ENCODE results near the gene MAP3K2. TPM values are rescaled to one million over a fixed set of nuclear protein-coding genes. Genes with fewer than 3 reads are reported as not detected.

MAP3K2 gene
- total and polyA plus RNA-seq, 10 of the 15 experiments (the other 5 are each of a cell fraction or from before 2014, with no cell fraction given) = 2.7 to 39.6 (median 16.1) TPM

- TF ChIP-seq CTCF (IDR thresholded peaks at IDR 0.05 in 2 of 3, conservative IDR thresholded peaks at IDR 0.05 in 1 of 3; ENCODE audit: control insufficient read depth in 2 of 3, extremely low read depth in 1 of 3, insufficient read depth in 1 of 3, low read depth in 3 of 3, low read length in 3 of 3) (no peak), BHLHE40 (IDR thresholded peaks at IDR 0.05; ENCODE audit: borderline replicate concordance in 1 of 2, low read depth in 2 of 2, low read length in 1 of 2) (no peak)
Measured at GRCh38 chr2:127429291-127429690, 41.5 kb upstream of the MAP3K2 start (continued).

- SMC1A ChIA-PET (ENCODE audit: uncharacterized antibody, unreplicated experiment) = interaction anchor here (1.0 kb wide), 1 partner anchor 104 kb away, joined by 4 read pairs; no protein-coding TSS in a partner anchor
Measured at GRCh38 chr2:127428815-127429109, 41.0 kb upstream of the MAP3K2 start.

More at GRCh38 chr2:127428815-127429109, 41.0 kb upstream of the MAP3K2 start:
- Histone ChIP-seq H3K4me3 (no peak overlapping the region), H3K4me2 (ENCODE audit: control insufficient read depth, insufficient read depth) (no peak overlapping the region), H3K9me3 (replicated peaks; ENCODE audit: control insufficient read depth, insufficient read depth, low read length) (no peaks in the 10 kb centered on the region), H3K36me3 (ENCODE audit: control insufficient read depth in 2 of 2, insufficient read depth in 2 of 2, low read length in 1 of 2) (no peaks in the 10 kb centered on the region), H3K9ac (ENCODE audit: control insufficient read depth, insufficient read depth, low read length) (no peak overlapping the region), H2AFZ (ENCODE audit: control insufficient read depth, low read depth, low read length) (no peak overlapping the region), H3K27ac (ENCODE audit: control insufficient read depth, insufficient read depth) (no peak overlapping the region), H3K4me1 (ENCODE audit: control insufficient read depth, insufficient read depth, low read length) (no peaks in the 10 kb centered on the region), H3K27me3 (replicated peaks in 1 of 2; ENCODE audit: control insufficient read depth in 2 of 2, insufficient read depth in 2 of 2, low read length in 1 of 2) (peaks cover 0 to 2% of the 10 kb centered on the region in 2 experiments; a peak in 1 of 4 replicates), H3K79me2 (ENCODE audit: control insufficient read depth, insufficient read depth, low read length) (no peaks in the 10 kb centered on the region), H4K20me1 (ENCODE audit: control insufficient read depth, insufficient read depth) (no peaks in the 10 kb centered on the region)
- WGBS (ENCODE audit: insufficient coverage, insufficient replicate concordance, low lambda C conversion rate, missing lambda C conversion rate) = 62% methylated on average over 6 of the region's 6 CpGs
- ChIA-PET CTCF (no interaction called here), POLR2A (no interaction called here), RAD21 (ENCODE audit: unreplicated experiment) (no interaction called here)
- DNase-seq (ENCODE audit: low read depth, low spot score) = no peak
- FAIRE-seq = no peak
- no TSS peak for BruUV-seq (replicated peaks)
- in situ Hi-C loops (cut with MboI) = no loop called here
- intact Hi-C loops (cut with micrococcal nuclease; ENCODE audit: unreplicated experiment) = no loop called here
- no peak for ATAC-seq
- TF ChIP-seq SIX5 (IDR thresholded peaks at IDR 0.05; ENCODE audit: low read depth, low read length, severe bottlenecking) (no peak), CHD1 (IDR thresholded peaks at IDR 0.05; ENCODE audit: low read depth, low read length) (no peak), BHLHE40 (IDR thresholded peaks at IDR 0.05; ENCODE audit: borderline replicate concordance in 1 of 2, low read depth in 2 of 2, low read length in 1 of 2) (no peak), CHD2 (IDR thresholded peaks at IDR 0.05; ENCODE audit: borderline replicate concordance, low read depth, low read length) (no peak), IRF5 (IDR thresholded peaks at IDR 0.05; ENCODE audit: borderline replicate concordance) (no peak), ZNF217 (IDR thresholded peaks at IDR 0.05) (no peak), NFIC (IDR thresholded peaks at IDR 0.05; ENCODE audit: low read depth, low read length) (no peak), ZNF207 (IDR thresholded peaks at IDR 0.05; ENCODE audit: borderline replicate concordance) (no peak), RELB (IDR thresholded peaks at IDR 0.05; ENCODE audit: low read depth) (no peak), HCFC1 (IDR thresholded peaks at IDR 0.05; ENCODE audit: low read length) (no peak), YY1 (IDR thresholded peaks at IDR 0.05; ENCODE audit: low read depth, low read length) (no peak), PAX5 (IDR thresholded peaks at IDR 0.05; ENCODE audit: borderline replicate concordance, low read depth, low read length) (no peak)
